HepG2 (cell line): ENCODE measurements around the gene CDHR3. TPM values are rescaled to one million over a fixed set of nuclear protein-coding genes. Genes with fewer than 3 reads are reported as not detected.

Experiments
- ATAC-seq: fragments of 200-7000 bp; cut with Tn5 transposase; 3 replicates; pipeline ENCODE4 v1.9.1; 2020; ENCODE audit warnings: mild to moderate bottlenecking, moderate library complexity
- BruUV-seq: library from RNA; stranded (reverse); fragments of 400-500 nt; replicated peaks from 2 replicates; lab custom pipeline; 2021; lab: Mats Ljungman, UMichigan
- CTCF ChIA-PET: fragments of 300-600 bp; formaldehyde crosslinking; extraction: SDS; loops from one replicate; lab custom pipeline; 2021; ENCODE audit warnings: low total read pairs, inconsistent platforms, low intra/inter-chr PET ratio; lab: Yijun Ruan, JAX
- POLR2A ChIA-PET: fragments of 350-600 bp; sonication (Branson Sonifier 250); formaldehyde crosslinking; loops from one replicate; lab custom pipeline; 2020; ENCODE audit warnings: antibody characterized with exemption, inconsistent platforms; lab: Yijun Ruan, JAX
- DNase-seq: peaks from one replicate; pipeline ENCODE4 v3.0.0-alpha.2; 2015; ENCODE audit warnings: low spot score
- FAIRE-seq: peaks from 3 replicates; lab custom pipeline; 2011; peaks lifted over from hg19 to GRCh38; lab: Jason Lieb, UNC
- H2AFZ ChIP-seq: one replicate; pipeline ENCODE4 v1.6.1; 2011; ENCODE audit warnings: low read length, inconsistent platforms
- H3K27ac ChIP-seq: fragments of 300-600 bp; 3 replicates; pipeline ENCODE4 v1.8.0; 2011; ENCODE audit warnings: mixed run types, mild to moderate bottlenecking, mixed read lengths, low read length, inconsistent platforms; ENCODE audit not compliant: insufficient read depth; ENCODE audit errors: extremely low read length
- H3K27me3 ChIP-seq, 2 experiments: fragments of 200-600 bp in 1 of 2; 2 replicates in 1 of 2; 3 replicates in 1 of 2; pipeline versions ENCODE4 v1.6.0 to v1.8.0; 2011; ENCODE audit warnings: low read length in 2 of 2, mild to moderate bottlenecking in 2 of 2, moderate library complexity in 2 of 2, inconsistent platforms in 1 of 2; ENCODE audit not compliant: insufficient read depth in 2 of 2, control insufficient read depth in 1 of 2
- H3K36me3 ChIP-seq, 2 experiments: fragments of 200-600 bp in 1 of 2; replicated peaks in 1 of 2; 2 replicates in 1 of 2; 3 replicates in 1 of 2; pipeline versions ENCODE4 v1.5.1 to v1.8.0; 2011; ENCODE audit warnings: low read length in 2 of 2, inconsistent platforms in 1 of 2; ENCODE audit not compliant: insufficient read depth in 2 of 2, control insufficient read depth in 1 of 2
- H3K4me1 ChIP-seq: 2 replicates; pipeline ENCODE4 v1.5.1; 2012; ENCODE audit warnings: low read length, inconsistent platforms; ENCODE audit not compliant: insufficient read depth
- H3K4me2 ChIP-seq: 2 replicates; pipeline ENCODE4 v1.6.0; 2011; ENCODE audit warnings: low read depth, low read length, inconsistent platforms
- H3K4me3 ChIP-seq, 3 experiments: fragments of 200-600 bp in 1 of 3; sonication (generic), shearing (Covaris generic) in 1 of 3; replicated peaks in 1 of 3; 2 replicates each; pipeline ENCODE4 v1.5.1; 2011 to 2016; ENCODE audit warnings: low read length in 3 of 3, inconsistent platforms in 2 of 3, low read depth in 2 of 3, mild to moderate bottlenecking in 2 of 3, control low read depth in 1 of 3, mixed read lengths in 1 of 3; ENCODE audit not compliant: insufficient read depth in 1 of 3
- H3K79me2 ChIP-seq: one replicate; pipeline ENCODE4 v1.6.1; 2011; ENCODE audit warnings: low read length, inconsistent platforms; ENCODE audit not compliant: insufficient read depth
- H3K9ac ChIP-seq: 2 replicates; pipeline ENCODE4 v1.6.0; 2011; ENCODE audit warnings: mild to moderate bottlenecking, low read depth, low read length, inconsistent platforms; ENCODE audit not compliant: insufficient read depth
- H3K9me3 ChIP-seq: 2 replicates; pipeline ENCODE4 v1.5.1; 2012; ENCODE audit warnings: mild to moderate bottlenecking, low read length
- H4K20me1 ChIP-seq: 2 replicates; pipeline ENCODE4 v1.6.0; 2011; ENCODE audit warnings: inconsistent platforms, mild to moderate bottlenecking, low read length, moderate library complexity; ENCODE audit not compliant: insufficient read depth
- FOXJ3 ChIP-seq: sonication (generic); formaldehyde crosslinking; IDR thresholded peaks from 2 replicates; pipeline ENCODE4 v1.4.0; 2020; ENCODE audit warnings: missing genetic modification reagents, mild to moderate bottlenecking, borderline replicate concordance
- ZBTB8A ChIP-seq: sonication (generic); formaldehyde crosslinking; IDR thresholded peaks from 2 replicates; pipeline ENCODE4 v1.4.0; 2020; ENCODE audit warnings: mild to moderate bottlenecking, low read depth, missing genetic modification reagents, borderline replicate concordance
- WGBS: methylation state at CpG from one replicate; pipeline ENCODE4 v1.1.6; 2017; ENCODE audit warnings: low lambda C conversion rate; 5-methylcytosine and 5-hydroxymethylcytosine counted together
- in situ Hi-C: cut with HindIII; loops from 2 replicates; pipeline ENCODE4 v1.10.0; 2017; ENCODE audit warnings: low pct_unique_long_range_greater_than_20kb; ENCODE audit not compliant: extremely low pct_ligation_motif_present
- intact Hi-C: fragments of 100-400 bp; cut with micrococcal nuclease; formaldehyde crosslinking; loops from one replicate; pipeline ENCODE4 v1.10.0; 2022; ENCODE audit not compliant: unreplicated experiment
- polyA plus RNA-seq, 8 experiments: library from polyadenylated mRNA; depleted of rRNA in 3 of 8; stranded (reverse) in 7 of 8; unstranded in 1 of 8; fragments of >200 nt; fragmentation: Illumina TruSeq in 4 of 8; extraction: Trizol in 4 of 8; gene quantifications; 2 replicates each; pipeline versions ENCODE4 v1.2.1 to v1.2.3, GENCODE V29; 2011 to 2016; ENCODE audit warnings: low read depth in 4 of 8, missing spikeins in 1 of 8, mixed read lengths in 1 of 8; ENCODE audit not compliant: insufficient read depth in 1 of 8
- total RNA-seq, 5 experiments: library from RNA; depleted of rRNA; stranded (reverse); fragments of >200 nt; fragmentation: Illumina TruSeq; extraction: Trizol; gene quantifications; 2 replicates each; pipeline ENCODE4 v1.2.3, GENCODE V29; 2016; ENCODE audit warnings: low read depth in 1 of 5
- TF ChIP-seq, protein P1 (sequence below), 2 experiments: IDR thresholded peaks; 2 replicates each; pipeline ENCODE4 v1.6.1; 2011 to 2012; ENCODE audit warnings: low read length in 2 of 2, borderline replicate concordance in 1 of 2, low read depth in 1 of 2, mild to moderate bottlenecking in 1 of 2, moderate library complexity in 1 of 2

The CDHR3 gene
- total and polyA plus RNA-seq, 2 of the 13 experiments (the other 11 are each of a cell fraction or from before 2014, with no cell fraction given) = 6.5 to 11.8 TPM

DNA sequence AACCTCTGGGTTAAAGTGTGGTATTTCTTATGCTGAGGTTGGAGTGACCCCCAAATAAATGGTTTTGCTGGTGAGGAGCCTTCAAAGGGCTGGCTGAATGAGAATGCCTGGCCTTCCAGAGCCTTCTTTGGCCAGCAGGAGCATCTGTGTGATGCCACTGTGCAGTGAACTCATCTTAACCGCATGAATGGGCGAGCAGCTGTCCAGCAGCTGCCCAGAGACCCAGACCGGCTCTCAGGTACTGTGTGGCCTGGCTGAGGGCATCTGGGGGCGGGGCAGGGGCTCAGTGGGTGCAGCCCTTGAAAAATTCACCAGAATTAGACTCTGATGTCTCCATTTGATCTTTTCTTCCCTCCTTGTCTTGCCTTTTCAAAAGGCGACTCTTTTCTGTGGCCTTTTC lies 90.0 kb downstream of the CDHR3 start:
- no peak overlapping the region for H3K4me2 ChIP-seq
- intact Hi-C loops = loop anchor here (10.0 kb wide), 1 partner anchor 412 kb away; no protein-coding TSS in a partner anchor
- BruUV-seq = no TSS peak
- H3K79me2 ChIP-seq = no peaks in the 10 kb centered on the region
- no peaks in the 10 kb centered on the region for H3K9me3 ChIP-seq
- no peak for ATAC-seq
- in situ Hi-C loops = no loop called here
- no peak overlapping the region for H3K9ac ChIP-seq
- WGBS = 3% methylated on average over 2 of the region's 5 CpGs
- TF ChIP-seq FOXJ3 (no peak), ZBTB8A (no peak)
- TF ChIP-seq, protein P1, sequence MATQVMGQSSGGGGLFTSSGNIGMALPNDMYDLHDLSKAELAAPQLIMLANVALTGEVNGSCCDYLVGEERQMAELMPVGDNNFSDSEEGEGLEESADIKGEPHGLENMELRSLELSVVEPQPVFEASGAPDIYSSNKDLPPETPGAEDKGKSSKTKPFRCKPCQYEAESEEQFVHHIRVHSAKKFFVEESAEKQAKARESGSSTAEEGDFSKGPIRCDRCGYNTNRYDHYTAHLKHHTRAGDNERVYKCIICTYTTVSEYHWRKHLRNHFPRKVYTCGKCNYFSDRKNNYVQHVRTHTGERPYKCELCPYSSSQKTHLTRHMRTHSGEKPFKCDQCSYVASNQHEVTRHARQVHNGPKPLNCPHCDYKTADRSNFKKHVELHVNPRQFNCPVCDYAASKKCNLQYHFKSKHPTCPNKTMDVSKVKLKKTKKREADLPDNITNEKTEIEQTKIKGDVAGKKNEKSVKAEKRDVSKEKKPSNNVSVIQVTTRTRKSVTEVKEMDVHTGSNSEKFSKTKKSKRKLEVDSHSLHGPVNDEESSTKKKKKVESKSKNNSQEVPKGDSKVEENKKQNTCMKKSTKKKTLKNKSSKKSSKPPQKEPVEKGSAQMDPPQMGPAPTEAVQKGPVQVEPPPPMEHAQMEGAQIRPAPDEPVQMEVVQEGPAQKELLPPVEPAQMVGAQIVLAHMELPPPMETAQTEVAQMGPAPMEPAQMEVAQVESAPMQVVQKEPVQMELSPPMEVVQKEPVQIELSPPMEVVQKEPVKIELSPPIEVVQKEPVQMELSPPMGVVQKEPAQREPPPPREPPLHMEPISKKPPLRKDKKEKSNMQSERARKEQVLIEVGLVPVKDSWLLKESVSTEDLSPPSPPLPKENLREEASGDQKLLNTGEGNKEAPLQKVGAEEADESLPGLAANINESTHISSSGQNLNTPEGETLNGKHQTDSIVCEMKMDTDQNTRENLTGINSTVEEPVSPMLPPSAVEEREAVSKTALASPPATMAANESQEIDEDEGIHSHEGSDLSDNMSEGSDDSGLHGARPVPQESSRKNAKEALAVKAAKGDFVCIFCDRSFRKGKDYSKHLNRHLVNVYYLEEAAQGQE (IDR thresholded peaks at IDR 0.05; ENCODE audit: borderline replicate concordance in 1 of 2, low read depth in 1 of 2, low read length in 2 of 2) = peak; percentile 2 to 67; a peak in 2 of 4 replicates
- FAIRE-seq = no peak
- ChIA-PET POLR2A (no interaction called here), CTCF (no interaction called here)
- H3K27me3 ChIP-seq = peaks cover 0 to 27% of the 10 kb centered on the region in 2 experiments; a peak in 4 of 5 replicates
- no peak overlapping the region for H3K27ac ChIP-seq
- H2AFZ ChIP-seq = no peak overlapping the region
- peaks cover 24% of the 10 kb centered on the region for H3K4me1 ChIP-seq
- DNase-seq = no peak
- H4K20me1 ChIP-seq = no peaks in the 10 kb centered on the region
- H3K4me3 ChIP-seq = no peak overlapping the region
- no peaks in the 10 kb centered on the region for H3K36me3 ChIP-seq
